ENCODE measurements around the gene DNAJC7.

Gene DNAJC7

GRCh38 chr17:42026857-42027589, 9.8 kb upstream of the DNAJC7 start:
- Histone ChIP-seq H3K36me3 (ENCODE audit: insufficient read depth, low read length) (peaks cover 6% of the 10 kb centered on the region; the same call in 1 of the 2 replicates), H3K4me1 (ENCODE audit: insufficient read depth, low read length, poor library complexity, severe bottlenecking) (peaks cover 8% of the 10 kb centered on the region), H3F3A (ENCODE audit: low read depth) (no peaks in the 10 kb centered on the region), H3K79me2 (ENCODE audit: insufficient read depth, low read length) (peaks cover 3% of the 10 kb centered on the region; the same call in 1 of the 2 replicates), H3K9me2 (replicated peaks; ENCODE audit: low read depth, low read length) (no peaks in the 10 kb centered on the region), H3K4me2 (ENCODE audit: low read depth, low read length, poor library complexity, severe bottlenecking) (no peak overlapping the region), H3K27me3 (ENCODE audit: insufficient read depth, low read length, poor library complexity, severe bottlenecking) (no peaks in the 10 kb centered on the region), H3K9ac (ENCODE audit: low read depth, low read length, poor library complexity, severe bottlenecking) (no peak overlapping the region), H4K20me1 (ENCODE audit: insufficient read depth, low read length, poor library complexity, severe bottlenecking) (no peaks in the 10 kb centered on the region), H3K4me3 (ENCODE audit: low read length, poor library complexity, severe bottlenecking) (no peak overlapping the region), H2AFZ (ENCODE audit: low read length) (no peak overlapping the region), H3K9me3 (ENCODE audit: insufficient read depth, low read depth, low read length) (no peaks in the 10 kb centered on the region)
- TF ChIP-seq CTCF (conservative IDR thresholded peaks at IDR 0.05; ENCODE audit: low read length) (no peak), EZH2phosphoT487 (IDR thresholded peaks at IDR 0.05; ENCODE audit: borderline replicate concordance) (no peak)

DNA sequence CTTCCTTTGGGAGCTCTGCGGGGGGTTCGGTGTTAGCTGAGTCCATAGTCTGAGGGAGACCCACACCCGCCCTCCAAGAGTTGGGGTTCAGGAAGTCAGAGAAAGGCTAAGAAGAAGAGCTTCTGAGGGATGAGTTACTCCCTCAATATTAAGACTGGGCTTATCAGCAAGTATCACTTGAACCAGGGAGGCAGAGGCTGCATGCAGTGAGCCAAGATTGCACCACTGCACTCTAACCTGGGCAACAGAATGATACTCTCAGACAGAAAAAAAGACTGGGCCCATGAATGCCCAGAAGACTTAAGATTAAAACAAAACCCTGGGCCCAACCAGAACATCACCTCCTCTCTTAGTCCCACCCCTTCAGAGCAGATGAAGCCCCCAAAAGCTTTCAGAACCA, 8.7 kb upstream of the DNAJC7 start:
- peaks cover 10% of the 10 kb centered on the region for H3K79me2 ChIP-seq (ENCODE audit: insufficient read depth, low read length)
- no peak overlapping the region for H2AFZ ChIP-seq (ENCODE audit: low read length)
- peaks cover 16% of the 10 kb centered on the region for H3K4me1 ChIP-seq (ENCODE audit: insufficient read depth, low read length, poor library complexity, severe bottlenecking)
- H3K27me3 ChIP-seq (ENCODE audit: insufficient read depth, low read length, poor library complexity, severe bottlenecking), result no peaks in the 10 kb centered on the region
- H4K20me1 ChIP-seq (ENCODE audit: insufficient read depth, low read length, poor library complexity, severe bottlenecking), result no peaks in the 10 kb centered on the region
- H3K36me3 ChIP-seq (ENCODE audit: insufficient read depth, low read length), result peaks cover 6% of the 10 kb centered on the region; the same call in 1 of the 2 replicates
- TF ChIP-seq CTCF (conservative IDR thresholded peaks at IDR 0.05; ENCODE audit: low read length), result no peak
- TF ChIP-seq EZH2phosphoT487 (IDR thresholded peaks at IDR 0.05; ENCODE audit: borderline replicate concordance), result no peak
- H3K9ac ChIP-seq (ENCODE audit: low read depth, low read length, poor library complexity, severe bottlenecking), result no peak overlapping the region
- no peak overlapping the region for H3K4me2 ChIP-seq (ENCODE audit: low read depth, low read length, poor library complexity, severe bottlenecking)
- no peaks in the 10 kb centered on the region for H3K9me2 ChIP-seq (replicated peaks; ENCODE audit: low read depth, low read length)
- no peak overlapping the region for H3K4me3 ChIP-seq (ENCODE audit: low read length, poor library complexity, severe bottlenecking)
- no peaks in the 10 kb centered on the region for H3K9me3 ChIP-seq (ENCODE audit: insufficient read depth, low read depth, low read length)
- H3F3A ChIP-seq (ENCODE audit: low read depth), result no peaks in the 10 kb centered on the region

GRCh38 chr17:42025191-42025579, 7.9 kb upstream of the DNAJC7 start:
- no peaks in the 10 kb centered on the region for H4K20me1 ChIP-seq (ENCODE audit: insufficient read depth, low read length, poor library complexity, severe bottlenecking)
- H3K9me3 ChIP-seq (ENCODE audit: insufficient read depth, low read depth, low read length), result no peaks in the 10 kb centered on the region
- no peak overlapping the region for H3K9ac ChIP-seq (ENCODE audit: low read depth, low read length, poor library complexity, severe bottlenecking)
- H3K36me3 ChIP-seq (ENCODE audit: insufficient read depth, low read length), result peaks cover 6% of the 10 kb centered on the region; the same call in 1 of the 2 replicates
- no peak overlapping the region for H2AFZ ChIP-seq (ENCODE audit: low read length)
- TF ChIP-seq CTCF (conservative IDR thresholded peaks at IDR 0.05; ENCODE audit: low read length) (no peak), EZH2phosphoT487 (IDR thresholded peaks at IDR 0.05; ENCODE audit: borderline replicate concordance) (no peak)
- peaks cover 18% of the 10 kb centered on the region for H3K4me1 ChIP-seq (ENCODE audit: insufficient read depth, low read length, poor library complexity, severe bottlenecking)
- H3F3A ChIP-seq (ENCODE audit: low read depth), result no peaks in the 10 kb centered on the region
- H3K4me2 ChIP-seq (ENCODE audit: low read depth, low read length, poor library complexity, severe bottlenecking), result peak overlapping the region; percentile 16
- H3K79me2 ChIP-seq (ENCODE audit: insufficient read depth, low read length), result peaks cover 17% of the 10 kb centered on the region
- H3K27me3 ChIP-seq (ENCODE audit: insufficient read depth, low read length, poor library complexity, severe bottlenecking), result no peaks in the 10 kb centered on the region
- H3K4me3 ChIP-seq (ENCODE audit: low read length, poor library complexity, severe bottlenecking), result no peak overlapping the region
- H3K9me2 ChIP-seq (replicated peaks; ENCODE audit: low read depth, low read length), result no peaks in the 10 kb centered on the region

Measured in Loucy (cell line).